Type B pancreatic cell (in vitro differentiated cells): ENCODE measurements around the gene NOP9. TPM values are rescaled to one million over a fixed set of nuclear protein-coding genes. Genes with fewer than 3 reads are reported as not detected.
"Not testable (repeated sequence)": the region's sequence is repeated elsewhere in the genome, so short reads cannot be mapped to it uniquely, and the experiment has no call there.

ENCODE experiments used
- DNase-seq: peaks from one replicate; pipeline ENCODE4 v3.0.0; 2021; ENCODE audit warnings: mixed read lengths; ENCODE audit not compliant: unreplicated experiment; ENCODE audit errors: extremely low spot score
- H3K27ac Mint-ChIP-seq: 2 replicates; pipeline ENCODE4 v1.8.0; 2021; ENCODE audit warnings: mild to moderate bottlenecking, mixed read lengths
- H3K27me3 Mint-ChIP-seq: 2 replicates; pipeline ENCODE4 v1.8.0; 2021; ENCODE audit warnings: mixed read lengths
- H3K36me3 Mint-ChIP-seq: 2 replicates; pipeline ENCODE4 v1.8.0; 2021; ENCODE audit warnings: mixed read lengths
- H3K4me1 Mint-ChIP-seq: one replicate; pipeline ENCODE4 v1.8.0; 2021; ENCODE audit warnings: mixed read lengths; ENCODE audit not compliant: unreplicated experiment
- H3K4me3 Mint-ChIP-seq: 2 replicates; pipeline ENCODE4 v1.8.0; 2021; ENCODE audit warnings: mild to moderate bottlenecking, mixed read lengths
- H3K9me3 Mint-ChIP-seq: 2 replicates; pipeline ENCODE4 v1.8.0; 2021; ENCODE audit warnings: mixed read lengths
- CTCF ChIP-seq: fragments of 200-600 bp; sonication (generic); conservative IDR thresholded peaks from 2 replicates; pipeline ENCODE4 v1.5.0; 2021; ENCODE audit warnings: antibody characterized with exemption, mild to moderate bottlenecking
- total RNA-seq: library from RNA; stranded (reverse); gene quantifications from 2 replicates; pipeline ENCODE4 v1.2.1, GENCODE V29; 2021; ENCODE audit warnings: low replicate concordance

Gene NOP9
- total RNA-seq, 1 donor from 2014 or later, result 33.9 TPM

- Mint-ChIP-seq H3K4me1 (peaks cover 6% of the 10 kb centered on the region), H3K36me3 (no peaks in the 10 kb centered on the region), H3K27ac (no peak overlapping the region), H3K27me3 (peaks cover 69% of the 10 kb centered on the region), H3K9me3 (no peaks in the 10 kb centered on the region), H3K4me3 (no peak overlapping the region)
- TF ChIP-seq CTCF, result no peak
- no peak for DNase-seq
Observed at GRCh38 chr14:24351517-24351916, 51.9 kb downstream of the NOP9 start.

GRCh38 chr14:24353559-24354481, 54.2 kb downstream of the NOP9 start:
- H3K9me3 Mint-ChIP-seq, result no peaks in the 10 kb centered on the region
- TF ChIP-seq CTCF, result no peak
- peaks cover 62% of the 10 kb centered on the region for H3K27me3 Mint-ChIP-seq
- H3K36me3 Mint-ChIP-seq, result no peaks in the 10 kb centered on the region
- peaks cover 6% of the 10 kb centered on the region for H3K4me1 Mint-ChIP-seq
- no peak for DNase-seq
- H3K4me3 Mint-ChIP-seq, result no peak overlapping the region
- H3K27ac Mint-ChIP-seq, result no peak overlapping the region

- H3K9me3 Mint-ChIP-seq, DNase-seq, H3K4me3 Mint-ChIP-seq, H3K36me3 Mint-ChIP-seq, H3K4me1 Mint-ChIP-seq, H3K27ac Mint-ChIP-seq: not testable (repeated sequence)
- H3K27me3 Mint-ChIP-seq, result peaks cover 56% of the 10 kb centered on the region
Observed at GRCh38 chr14:24354482-24354825, 54.8 kb downstream of the NOP9 start.

GRCh38 chr14:24355009-24355408, 55.4 kb downstream of the NOP9 start:
- Mint-ChIP-seq H3K9me3 (no peaks in the 10 kb centered on the region), H3K36me3 (no peaks in the 10 kb centered on the region), H3K27ac (no peak overlapping the region), H3K4me1 (peaks cover 6% of the 10 kb centered on the region), H3K27me3 (peaks cover 54% of the 10 kb centered on the region), H3K4me3 (no peak overlapping the region)
- DNase-seq, result no peak
- TF ChIP-seq CTCF, result no peak

- DNase-seq, result no peak
- peaks cover 45% of the 10 kb centered on the region for H3K27me3 Mint-ChIP-seq
- H3K36me3 Mint-ChIP-seq, result no peaks in the 10 kb centered on the region
- TF ChIP-seq CTCF, result no peak
- no peak overlapping the region for H3K4me3 Mint-ChIP-seq
- H3K4me1 Mint-ChIP-seq, result peaks cover 6% of the 10 kb centered on the region
- no peaks in the 10 kb centered on the region for H3K9me3 Mint-ChIP-seq
- H3K27ac Mint-ChIP-seq, result no peak overlapping the region
Observed at GRCh38 chr14:24356208-24356607, 56.6 kb downstream of the NOP9 start.

Other genes with a start within 250 kb of the NOP9 start
- gene CARMIL3, start 247.8 kb upstream of the NOP9 start, total RNA-seq, result 2.5 and 2.8 TPM in 2 replicates
- gene CPNE6, start 228.3 kb upstream of the NOP9 start, total RNA-seq, result not detected in 2 replicates
- 35.0 and 40.9 TPM in 2 replicates for gene PCK2, start 205.5 kb upstream of the NOP9 start, total RNA-seq
- gene DCAF11, start 185.1 kb upstream of the NOP9 start, total RNA-seq, result 65.0 and 78.3 TPM in 2 replicates
- gene NRL, start 184.9 kb upstream of the NOP9 start, total RNA-seq, result 1.3 and 1.8 TPM in 2 replicates
- 0.26 and 0.53 TPM in 2 replicates for gene FITM1, start 169.2 kb upstream of the NOP9 start, total RNA-seq
- gene PSME1, start 163.7 kb upstream of the NOP9 start, total RNA-seq, result 142 and 177 TPM in 2 replicates
- 16.2 and 25.9 TPM in 2 replicates for gene EMC9, start 158.3 kb upstream of the NOP9 start, total RNA-seq
- gene PSME2, start 153.2 kb upstream of the NOP9 start, total RNA-seq, result 134 and 155 TPM in 2 replicates
- gene RNF31, start 152.4 kb upstream of the NOP9 start, total RNA-seq, result 68.6 and 78.4 TPM in 2 replicates
- 60.0 and 63.4 TPM in 2 replicates for gene IRF9, start 138.6 kb upstream of the NOP9 start, total RNA-seq
- 84.2 and 221 TPM in 2 replicates for gene REC8, start 127.8 kb upstream of the NOP9 start, total RNA-seq
- gene IPO4, start 111.0 kb upstream of the NOP9 start, total RNA-seq, result 49.0 and 67.1 TPM in 2 replicates
- gene TM9SF1, start 104.4 kb upstream of the NOP9 start, total RNA-seq, result 50.5 and 60.7 TPM in 2 replicates
- gene TSSK4, start 94.2 kb upstream of the NOP9 start, total RNA-seq, result 0.48 and 0.53 TPM in 2 replicates
- 44.3 and 47.3 TPM in 2 replicates for gene CHMP4A, start 86.4 kb upstream of the NOP9 start, total RNA-seq
- gene MDP1, start 83.8 kb upstream of the NOP9 start, total RNA-seq, result 16.9 and 22.6 TPM in 2 replicates
- 158 and 161 TPM in 2 replicates for gene NEDD8, start 67.5 kb upstream of the NOP9 start, total RNA-seq
- 53.6 and 66.6 TPM in 2 replicates for gene GMPR2, start 66.9 kb upstream of the NOP9 start, total RNA-seq
- gene TINF2, start 57.2 kb upstream of the NOP9 start, total RNA-seq, result 41.0 and 58.6 TPM in 2 replicates
- gene TGM1, start 36.7 kb upstream of the NOP9 start, total RNA-seq, result 10.1 and 16.6 TPM in 2 replicates
- gene RABGGTA, start 28.3 kb upstream of the NOP9 start, total RNA-seq, result 31.1 and 39.2 TPM in 2 replicates
- gene DHRS1, start 70 bp upstream of the NOP9 start, total RNA-seq, result 31.4 and 32.9 TPM in 2 replicates
- gene CIDEB, start 8.1 kb downstream of the NOP9 start, total RNA-seq, result 4.9 and 11.1 TPM in 2 replicates
- 6.5 and 9.4 TPM in 2 replicates for gene LTB4R2, start 10.3 kb downstream of the NOP9 start, total RNA-seq
- 5.1 and 8.8 TPM in 2 replicates for gene LTB4R, start 11.7 kb downstream of the NOP9 start, total RNA-seq
- gene ADCY4, start 35.2 kb downstream of the NOP9 start, total RNA-seq, result 2.2 and 2.5 TPM in 2 replicates
- 5.6 and 7.5 TPM in 2 replicates for gene RIPK3, start 40.1 kb downstream of the NOP9 start, total RNA-seq
- gene NFATC4, start 68.3 kb downstream of the NOP9 start, total RNA-seq, result 33.8 and 130 TPM in 2 replicates
- gene NYNRIN, start 99.2 kb downstream of the NOP9 start, total RNA-seq, result 79.2 and 129 TPM in 2 replicates
- gene CBLN3, start 129.8 kb downstream of the NOP9 start, total RNA-seq, result 1.4 and 2.4 TPM in 2 replicates
- gene KHNYN, start 130.1 kb downstream of the NOP9 start, total RNA-seq, result 81.3 and 113 TPM in 2 replicates
- gene SDR39U1, start 142.9 kb downstream of the NOP9 start, total RNA-seq, result 54.1 and 62.1 TPM in 2 replicates
- gene CMA1, start 208.4 kb downstream of the NOP9 start, total RNA-seq, result not detected in 2 replicates